Activated CD4-positive, CD25-positive, alpha-beta regulatory T cell treated with anti-CD3 and anti-CD28 coated beads, Interleukin-2, amount 50 U/mL, for 72 hours (primary cell): ENCODE data around the gene AKAP6.
"Not testable (repeated sequence)": the region's sequence is repeated elsewhere in the genome, so short reads cannot be mapped to it uniquely, and the experiment has no call there.

ENCODE experiments used
- DNase-seq: peaks from one replicate; pipeline ENCODE4 v3.0.0; 2021

Gene AKAP6

GRCh38 chr14:32453857-32454810, 125.0 kb downstream of the AKAP6 start:
- DNase-seq: no peak

GRCh38 chr14:32457213-32457920, 128.3 kb downstream of the AKAP6 start:
- DNase-seq: no peak

- no peak for DNase-seq
Measured at GRCh38 chr14:32458720-32459119, 129.6 kb downstream of the AKAP6 start.

- no peak for DNase-seq
Measured at GRCh38 chr14:32460267-32460666, 131.2 kb downstream of the AKAP6 start.

- not testable (repeated sequence) for DNase-seq
Measured at GRCh38 chr14:32462553-32462952, 133.5 kb downstream of the AKAP6 start.

GRCh38 chr14:32468955-32469354, 139.9 kb downstream of the AKAP6 start:
- DNase-seq: no peak

- no peak for DNase-seq
Measured at GRCh38 chr14:32469388-32470160, 140.5 kb downstream of the AKAP6 start.

GRCh38 chr14:32470161-32470715, 141.1 kb downstream of the AKAP6 start:
- no peak for DNase-seq

- no peak for DNase-seq
Measured at GRCh38 chr14:32471181-32471580, 142.1 kb downstream of the AKAP6 start.

- DNase-seq: no peak
Measured at GRCh38 chr14:32472076-32472475, 143.0 kb downstream of the AKAP6 start.

- no peak for DNase-seq
Measured at GRCh38 chr14:32472512-32473463, 143.7 kb downstream of the AKAP6 start.

GRCh38 chr14:32473464-32473855, 144.4 kb downstream of the AKAP6 start:
- no peak for DNase-seq

- DNase-seq: no peak
Measured at GRCh38 chr14:32474478-32475195, 145.5 kb downstream of the AKAP6 start.

- DNase-seq: no peak
Measured at GRCh38 chr14:32476532-32476931, 147.4 kb downstream of the AKAP6 start.

- DNase-seq: no peak
Measured at GRCh38 chr14:32477396-32477795, 148.3 kb downstream of the AKAP6 start.

GRCh38 chr14:32478050-32478449, 149.0 kb downstream of the AKAP6 start:
- no peak for DNase-seq

GRCh38 chr14:32480337-32480736, 151.2 kb downstream of the AKAP6 start:
- no peak for DNase-seq

GRCh38 chr14:32481707-32482106, 152.6 kb downstream of the AKAP6 start:
- no peak for DNase-seq

GRCh38 chr14:32491416-32492016, 162.4 kb downstream of the AKAP6 start:
- no peak for DNase-seq

- DNase-seq: no peak
Measured at GRCh38 chr14:32492457-32492856, 163.4 kb downstream of the AKAP6 start.
